ENCODE data around the gene FBRSL1. TPM values are rescaled to one million over a fixed set of nuclear protein-coding genes. Genes with fewer than 3 reads are reported as not detected.

The FBRSL1 gene
- total RNA-seq, 2 donors from 2014 or later: 20.2 to 22.5 TPM

- H3K36me3 ChIP-seq: no peaks in the 10 kb centered on the region
- DNase-seq (ENCODE audit: low spot score) (no peak), ATAC-seq (ENCODE audit: insufficient number of reproducible peaks, low FRiP score, low read depth) (no peak)
- H3K4me3 ChIP-seq: no peak overlapping the region
- H3K27me3 ChIP-seq (replicated peaks; ENCODE audit: insufficient read depth): no peaks in the 10 kb centered on the region
- no peaks in the 10 kb centered on the region for H3K4me1 ChIP-seq (ENCODE audit: control insufficient read depth in 1 of 2, low read depth in 2 of 2)
- H3K27ac ChIP-seq: no peak overlapping the region
- H3K9me3 ChIP-seq: peaks cover 3% of the 10 kb centered on the region
- TF ChIP-seq CTCF (IDR thresholded peaks at IDR 0.05): no peak
Observed at GRCh38 chr12:132514838-132515237, 24.9 kb downstream of the FBRSL1 start.

DNA sequence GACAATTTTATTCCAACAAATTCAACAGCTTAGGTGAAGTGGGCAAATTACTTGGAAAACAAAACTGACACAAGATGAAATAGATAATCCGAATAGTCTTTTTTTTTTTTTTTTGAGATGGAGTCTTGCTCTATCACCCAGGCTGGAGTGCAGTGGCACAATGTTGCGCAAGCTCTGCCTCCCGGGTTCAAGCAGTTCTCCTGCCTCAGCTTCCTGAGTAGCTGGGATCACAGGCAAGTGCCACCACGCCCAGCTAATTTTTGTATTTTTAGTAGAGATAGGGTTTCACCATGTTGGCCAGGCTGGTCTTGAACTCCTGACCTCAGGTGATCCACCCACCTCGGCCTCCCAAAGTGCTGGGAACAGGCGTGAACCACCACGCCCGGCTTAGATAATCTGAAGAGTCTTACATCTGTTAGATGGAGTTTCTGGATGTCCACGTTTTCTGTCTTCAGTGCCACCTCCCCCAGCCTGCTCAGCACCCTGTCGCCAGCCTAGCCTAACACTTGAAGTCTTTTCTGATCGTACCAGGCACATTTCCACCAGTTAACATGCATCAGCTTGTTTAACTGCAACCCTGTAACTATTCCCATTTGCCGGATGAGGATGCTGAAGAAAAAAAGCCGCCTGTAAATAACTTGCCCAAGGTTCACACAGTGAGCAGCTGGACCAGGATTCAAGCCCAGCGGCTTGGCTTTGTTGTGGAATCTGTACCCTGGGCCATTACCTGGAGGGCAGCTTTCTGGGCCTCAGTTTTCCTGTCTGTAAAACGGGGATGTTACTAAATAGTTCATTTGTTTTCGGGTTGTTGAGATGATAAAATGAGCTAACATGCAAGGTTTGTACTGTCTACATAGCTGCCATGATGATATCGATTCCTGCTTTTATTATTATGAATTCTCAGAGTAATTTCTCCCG lies 26.4 kb downstream of the FBRSL1 start:
- Histone ChIP-seq H3K36me3 (no peaks in the 10 kb centered on the region), H3K9me3 (peaks cover 3% of the 10 kb centered on the region), H3K27ac (no peak overlapping the region), H3K4me1 (ENCODE audit: control insufficient read depth in 1 of 2, low read depth in 2 of 2) (no peaks in the 10 kb centered on the region), H3K27me3 (replicated peaks; ENCODE audit: insufficient read depth) (no peaks in the 10 kb centered on the region), H3K4me3 (no peak overlapping the region)
- TF ChIP-seq CTCF (IDR thresholded peaks at IDR 0.05): no peak
- no peak for ATAC-seq (ENCODE audit: insufficient number of reproducible peaks, low FRiP score, low read depth)
- no peak for DNase-seq (ENCODE audit: low spot score)

GRCh38 chr12:132517013-132517739 lies 27.2 kb downstream of the FBRSL1 start:
- no peak overlapping the region for H3K27ac ChIP-seq
- H3K36me3 ChIP-seq: no peaks in the 10 kb centered on the region
- no peaks in the 10 kb centered on the region for H3K27me3 ChIP-seq (replicated peaks; ENCODE audit: insufficient read depth)
- H3K9me3 ChIP-seq: peaks cover 3% of the 10 kb centered on the region
- no peak for ATAC-seq (ENCODE audit: insufficient number of reproducible peaks, low FRiP score, low read depth)
- H3K4me3 ChIP-seq: no peak overlapping the region
- no peaks in the 10 kb centered on the region for H3K4me1 ChIP-seq (ENCODE audit: control insufficient read depth in 1 of 2, low read depth in 2 of 2)
- DNase-seq (ENCODE audit: low spot score): no peak
- TF ChIP-seq CTCF (IDR thresholded peaks at IDR 0.05): no peak

GRCh38 chr12:132517740-132518100 lies 27.8 kb downstream of the FBRSL1 start:
- Histone ChIP-seq H3K4me1 (ENCODE audit: control insufficient read depth in 1 of 2, low read depth in 2 of 2) (no peaks in the 10 kb centered on the region), H3K27me3 (replicated peaks; ENCODE audit: insufficient read depth) (no peaks in the 10 kb centered on the region), H3K36me3 (no peaks in the 10 kb centered on the region), H3K27ac (no peak overlapping the region), H3K9me3 (peaks cover 3% of the 10 kb centered on the region), H3K4me3 (no peak overlapping the region)
- no peak for TF ChIP-seq CTCF (IDR thresholded peaks at IDR 0.05)
- no peak for DNase-seq (ENCODE audit: low spot score)
- ATAC-seq (ENCODE audit: insufficient number of reproducible peaks, low FRiP score, low read depth): no peak

DNA sequence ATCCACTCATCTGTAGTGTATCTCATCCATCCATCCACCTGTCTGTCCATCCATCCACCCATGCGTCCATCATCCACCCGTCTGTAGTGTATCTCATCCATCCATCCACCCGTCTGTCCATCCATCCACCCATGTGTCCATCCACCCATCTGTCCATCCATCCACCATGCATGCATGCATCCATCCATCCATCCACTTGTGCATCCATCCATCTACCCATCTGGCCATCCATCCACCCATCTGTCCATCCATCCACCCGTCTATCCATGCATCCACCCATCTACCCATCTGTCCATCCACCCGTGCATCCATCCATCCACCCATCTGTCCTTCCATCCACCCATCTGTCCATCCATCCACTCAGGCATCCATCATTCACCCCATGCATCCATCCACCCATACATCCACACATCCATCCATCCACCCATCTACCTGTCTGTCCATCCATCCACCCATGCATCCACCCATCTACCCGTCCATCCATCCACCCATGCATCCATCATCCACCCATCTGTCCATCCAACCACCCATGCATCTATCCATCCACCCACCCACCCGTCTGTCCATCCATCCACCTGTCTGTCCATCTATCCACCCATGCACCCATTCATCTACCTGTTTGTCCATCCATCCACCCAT lies 28.5 kb downstream of the FBRSL1 start:
- Histone ChIP-seq H3K27ac (no peak overlapping the region), H3K27me3 (replicated peaks; ENCODE audit: insufficient read depth) (no peaks in the 10 kb centered on the region), H3K9me3 (peaks cover 3% of the 10 kb centered on the region), H3K36me3 (no peaks in the 10 kb centered on the region), H3K4me3 (no peak overlapping the region), H3K4me1 (ENCODE audit: control insufficient read depth in 1 of 2, low read depth in 2 of 2) (no peaks in the 10 kb centered on the region)
- DNase-seq (ENCODE audit: low spot score) (no peak), ATAC-seq (ENCODE audit: insufficient number of reproducible peaks, low FRiP score, low read depth) (no peak)
- no peak for TF ChIP-seq CTCF (IDR thresholded peaks at IDR 0.05)
